CD4-positive, alpha-beta T cell treated with Interleukin-4 for 4 hours (primary cell): ENCODE data around the gene ESPL1.
"Not testable (repeated sequence)": the region's sequence is repeated elsewhere in the genome, so short reads cannot be mapped to it uniquely, and the experiment has no call there.

Experiments
- DNase-seq: peaks from one replicate; pipeline ENCODE4 v3.0.0-alpha.2; 2020

The ESPL1 gene

GRCh38 chr12:53306826-53307225 lies 38.7 kb downstream of the ESPL1 start:
- no peak for DNase-seq

DNA sequence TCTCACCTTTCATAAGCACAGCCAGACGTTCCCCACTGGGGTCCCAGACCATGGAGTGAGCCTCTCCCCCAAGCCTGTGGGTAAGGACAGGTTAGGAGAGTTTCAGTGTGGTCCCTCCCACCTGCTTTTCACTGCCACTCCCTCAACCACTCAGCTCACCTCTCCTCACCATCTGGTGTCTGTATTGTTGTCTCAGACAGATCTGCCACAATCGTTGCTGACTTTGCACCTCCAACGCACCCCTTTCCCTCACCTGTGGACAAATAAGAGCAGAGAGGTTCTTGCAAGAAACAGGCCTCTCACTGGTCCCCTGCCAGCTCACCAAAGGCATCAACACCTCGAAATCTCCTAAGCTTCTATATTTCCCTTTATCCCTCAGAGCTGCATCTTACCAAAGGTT lies 40.2 kb downstream of the ESPL1 start:
- DNase-seq: no peak

DNA sequence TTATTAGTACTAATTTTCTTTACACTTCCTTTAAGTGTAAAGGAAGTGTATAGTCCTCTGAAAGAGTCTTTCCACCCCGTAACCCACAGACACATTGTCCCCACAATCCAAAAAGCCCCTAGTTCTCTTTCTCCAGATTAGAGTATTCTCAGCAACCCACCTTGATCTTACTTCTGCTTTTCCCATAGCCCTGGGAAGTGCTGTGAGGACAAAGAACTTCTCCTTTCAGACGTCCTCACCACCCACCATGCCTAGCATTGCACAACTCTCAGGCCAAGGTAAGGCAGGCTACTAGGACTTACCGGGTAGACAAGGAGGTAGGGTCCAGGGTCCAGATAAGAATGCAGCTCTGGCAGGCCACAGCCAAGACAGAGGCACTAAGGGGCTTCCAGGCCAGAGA lies 45.9 kb downstream of the ESPL1 start:
- no peak for DNase-seq

DNA sequence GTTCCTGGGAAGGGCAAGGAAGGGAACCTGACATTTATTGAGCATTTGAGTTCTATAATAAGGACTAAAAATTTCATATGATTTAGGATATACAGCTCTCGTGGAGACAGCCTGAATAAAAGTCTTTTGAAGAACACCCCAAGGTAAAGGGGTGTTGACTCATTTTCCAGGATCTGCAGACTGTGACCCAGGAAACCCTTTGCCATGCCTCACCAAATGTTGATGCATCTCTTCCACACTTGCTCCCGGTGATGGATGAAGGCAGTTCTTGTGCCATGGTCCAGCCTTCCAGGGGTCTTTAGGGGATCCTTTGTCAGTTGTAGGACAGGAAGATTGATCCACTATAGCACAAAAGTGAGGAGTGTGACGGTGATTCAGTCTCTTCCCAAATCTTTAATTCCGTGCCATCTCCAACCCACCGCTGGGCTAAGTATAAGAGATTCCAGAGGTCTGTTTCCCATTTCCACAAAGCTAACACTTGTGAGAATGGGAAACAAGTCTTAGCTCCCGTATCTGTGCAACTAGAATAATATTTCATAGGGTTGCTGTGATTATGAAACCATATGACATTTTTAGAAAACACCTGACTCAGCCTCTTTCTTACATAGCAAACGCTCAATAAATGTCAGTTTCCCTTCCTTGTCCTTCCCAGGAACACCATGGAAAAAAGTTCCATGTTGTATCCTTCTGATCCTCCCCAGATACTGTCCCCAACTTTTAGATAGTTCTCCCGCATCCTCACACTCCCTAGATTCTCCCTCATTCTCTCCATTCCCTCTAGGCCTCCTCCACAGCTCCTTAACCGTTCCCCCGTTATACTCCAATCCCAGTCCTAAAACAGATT lies 52.5 kb downstream of the ESPL1 start:
- no peak for DNase-seq

DNA sequence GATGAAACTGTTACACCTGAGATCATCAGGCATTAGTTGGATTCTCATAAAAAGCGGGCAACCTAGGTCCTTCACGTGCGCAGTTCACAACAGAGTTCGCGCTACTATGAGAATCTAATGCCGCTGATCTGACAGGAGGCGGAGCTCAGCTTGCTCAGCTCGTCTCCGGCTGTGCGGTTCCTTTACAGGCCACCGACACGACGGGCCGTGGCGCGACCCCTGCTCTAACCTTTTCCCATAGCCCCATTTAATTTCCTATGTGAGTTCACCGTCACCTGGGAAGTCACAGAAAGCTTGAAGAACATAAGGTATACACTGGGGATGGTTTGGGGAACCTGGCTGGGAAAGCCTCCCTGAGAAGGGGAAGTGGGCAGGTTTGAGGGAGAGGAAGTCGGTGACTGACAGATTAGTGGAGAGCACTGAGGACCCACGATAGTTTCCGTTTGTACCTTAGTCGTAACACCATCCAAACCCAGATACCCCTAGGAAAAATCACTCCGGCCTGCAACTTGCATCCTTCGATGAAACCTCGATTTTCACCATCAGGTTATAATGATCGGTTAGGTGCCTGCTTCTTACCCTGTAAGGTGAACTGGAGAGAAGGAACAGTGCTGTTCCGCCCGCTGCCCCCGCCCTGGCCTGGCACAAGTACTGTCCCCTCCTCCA lies 56.1 kb downstream of the ESPL1 start:
- DNase-seq: peak; percentile 53

- peak; percentile 87 for DNase-seq
Observed at GRCh38 chr12:53324779-53325510, 56.8 kb downstream of the ESPL1 start.

DNA sequence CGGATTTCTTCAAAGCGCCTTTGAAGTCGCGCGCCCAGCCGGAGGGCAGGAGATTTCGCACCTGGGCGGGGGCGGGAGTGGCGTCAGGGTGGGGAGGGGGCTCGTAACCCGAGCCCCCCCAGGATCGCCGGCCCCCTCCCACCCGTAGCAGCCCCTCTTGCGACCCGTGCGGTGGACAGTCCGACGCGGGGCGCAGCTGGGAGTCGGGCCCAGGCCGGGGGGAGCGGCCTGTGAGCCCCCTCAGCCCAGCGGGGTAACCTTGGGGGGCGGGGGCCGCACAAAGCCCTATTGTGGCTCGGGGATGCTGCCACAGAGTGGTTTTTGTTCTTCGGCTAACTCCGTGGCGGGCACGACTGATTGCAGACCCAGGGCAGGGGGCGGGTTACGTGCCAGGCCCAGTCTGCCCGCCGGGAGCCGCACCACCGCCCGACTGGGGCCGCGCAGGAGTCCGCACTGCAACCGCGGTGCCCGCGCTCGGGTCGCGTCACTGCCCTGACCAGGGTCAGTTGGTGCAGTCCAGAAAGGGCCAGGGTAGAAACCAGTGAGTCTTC lies 57.5 kb downstream of the ESPL1 start:
- no peak for DNase-seq

DNA sequence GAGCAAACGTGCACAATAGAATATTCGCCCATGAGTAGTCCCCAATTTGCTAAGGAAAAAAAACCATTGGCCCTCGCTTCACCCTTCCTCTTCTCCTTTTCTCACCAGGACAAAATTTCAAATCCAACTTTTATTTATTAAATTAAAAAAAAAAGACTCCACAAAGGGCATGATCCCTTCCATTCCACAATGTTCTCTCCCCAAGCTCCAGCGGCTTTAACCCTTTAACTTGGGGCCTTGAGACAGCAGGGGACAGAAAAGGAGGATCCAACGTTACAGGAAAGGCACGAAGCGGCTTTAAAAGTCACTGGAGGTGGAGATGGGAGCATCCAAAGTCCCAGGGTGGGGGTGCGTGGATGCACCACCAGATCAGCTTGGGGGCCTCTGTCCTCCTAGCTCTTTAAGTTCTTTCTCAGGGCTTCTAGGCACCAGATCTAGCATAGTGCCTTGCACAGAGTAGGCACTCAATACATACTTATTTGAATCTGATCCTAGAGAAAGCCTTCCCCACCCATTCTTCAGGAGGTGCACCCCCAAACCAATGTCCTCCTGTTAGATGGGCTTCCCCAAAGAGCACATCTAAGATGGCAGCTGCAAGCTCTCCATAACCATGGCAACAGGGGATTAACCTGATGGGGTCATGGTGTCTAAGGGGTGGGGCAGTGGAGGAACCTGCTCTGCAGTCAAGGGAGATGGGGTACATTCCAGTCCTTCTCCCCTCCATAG lies 58.5 kb downstream of the ESPL1 start:
- no peak for DNase-seq

DNA sequence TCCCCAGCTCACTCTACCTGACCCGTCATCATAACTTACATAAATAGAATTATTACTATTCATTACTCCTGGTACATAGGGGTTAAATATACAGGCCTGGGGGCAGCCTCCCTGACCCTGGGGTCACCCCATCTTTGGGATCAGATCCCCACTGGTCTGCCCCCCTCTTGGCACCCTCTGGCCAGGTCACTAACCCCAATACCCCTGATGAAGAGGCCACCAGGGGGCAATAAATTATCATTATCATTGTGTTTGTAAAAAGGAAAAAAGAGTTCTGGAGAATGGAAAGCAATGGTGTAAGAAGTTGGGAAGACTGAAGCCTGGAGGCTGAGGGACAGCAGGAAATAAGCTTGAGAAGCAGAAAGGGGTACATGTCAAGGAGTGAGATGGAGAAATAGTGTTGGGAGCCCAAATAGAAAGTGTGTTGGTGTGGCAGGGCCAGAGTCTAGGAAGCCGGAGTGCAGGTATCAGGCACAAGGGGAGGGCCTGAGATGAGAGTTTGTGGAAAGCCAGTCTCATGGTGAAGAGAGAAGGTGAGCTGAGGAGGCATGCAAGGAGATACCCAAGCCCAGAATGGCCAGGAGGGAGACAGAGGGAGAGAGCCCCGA lies 59.4 kb downstream of the ESPL1 start:
- peak; percentile 13 for DNase-seq

DNA sequence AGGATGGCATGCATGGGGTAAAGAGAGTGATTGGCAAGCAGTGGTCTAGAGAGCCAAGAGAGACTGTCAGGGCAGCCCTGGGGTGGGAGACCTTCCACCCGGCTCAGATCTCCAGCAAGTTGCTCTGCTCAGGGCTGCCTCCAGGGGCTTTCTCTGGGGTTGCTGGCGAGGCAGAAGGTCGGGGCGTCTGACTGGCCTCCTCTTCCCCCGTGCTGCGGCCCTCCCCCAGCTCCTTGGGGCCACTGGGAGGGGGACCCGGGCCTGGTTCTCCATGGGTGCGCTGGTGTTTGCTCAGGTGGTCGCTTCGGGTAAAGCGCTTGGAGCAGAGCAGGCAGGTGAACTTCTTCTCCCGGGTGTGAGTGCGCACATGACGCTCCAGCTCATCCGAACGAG lies 59.9 kb downstream of the ESPL1 start:
- DNase-seq: no peak

DNA sequence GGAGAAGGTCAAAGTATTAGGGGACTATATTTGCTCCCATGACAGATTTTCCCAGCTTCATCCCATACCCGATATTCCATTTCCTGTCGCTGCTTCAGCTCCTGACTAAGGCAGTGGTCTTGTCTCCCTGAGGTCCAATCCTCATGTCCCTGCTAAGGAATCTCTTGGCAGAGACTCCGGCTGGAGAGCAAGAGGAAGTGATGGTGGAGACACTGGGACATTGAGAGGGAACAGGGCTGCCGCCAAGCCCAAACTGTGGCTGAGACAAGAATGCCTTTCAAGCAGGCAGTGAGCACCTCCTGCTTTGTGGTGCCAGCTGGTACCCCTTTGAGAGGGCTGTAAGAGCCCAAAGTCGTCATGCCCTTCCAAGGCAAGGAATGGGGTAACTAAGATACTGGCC lies 62.6 kb downstream of the ESPL1 start:
- DNase-seq: no peak

- not testable (repeated sequence) for DNase-seq
Observed at GRCh38 chr12:53332339-53332738, 64.2 kb downstream of the ESPL1 start.

- DNase-seq: no peak
Observed at GRCh38 chr12:53332744-53333143, 64.6 kb downstream of the ESPL1 start.

DNA sequence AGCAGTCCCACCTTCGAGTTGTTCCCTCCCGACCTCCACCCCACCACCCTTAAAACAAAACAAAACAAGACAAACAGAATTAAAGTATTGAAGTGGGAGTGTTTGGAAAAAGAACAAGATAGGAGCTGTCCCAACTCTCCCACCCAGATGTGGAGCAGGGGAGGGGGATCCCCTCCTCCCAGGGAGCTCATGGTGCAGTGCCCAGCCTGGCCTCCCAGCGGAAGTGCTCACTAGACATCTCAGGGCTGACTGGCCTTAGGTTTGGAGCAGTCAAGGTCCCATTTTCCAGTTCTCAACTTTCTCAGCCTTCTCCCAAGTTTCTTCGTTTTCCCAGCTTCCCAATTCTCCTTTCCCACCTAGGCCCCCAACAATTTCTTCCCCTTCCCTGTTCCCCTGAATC lies 65.2 kb downstream of the ESPL1 start:
- no peak for DNase-seq

GRCh38 chr12:53333845-53334244 lies 65.7 kb downstream of the ESPL1 start:
- no peak for DNase-seq

GRCh38 chr12:53334822-53335221 lies 66.7 kb downstream of the ESPL1 start:
- no peak for DNase-seq

GRCh38 chr12:53336181-53336681 lies 68.1 kb downstream of the ESPL1 start, which contains the start of gene SP7:
TSS of gene SP7 (minus strand) at chr12:53336354. CDS start at chr12:53335646, 708 bp downstream.
- no peak for DNase-seq

DNA sequence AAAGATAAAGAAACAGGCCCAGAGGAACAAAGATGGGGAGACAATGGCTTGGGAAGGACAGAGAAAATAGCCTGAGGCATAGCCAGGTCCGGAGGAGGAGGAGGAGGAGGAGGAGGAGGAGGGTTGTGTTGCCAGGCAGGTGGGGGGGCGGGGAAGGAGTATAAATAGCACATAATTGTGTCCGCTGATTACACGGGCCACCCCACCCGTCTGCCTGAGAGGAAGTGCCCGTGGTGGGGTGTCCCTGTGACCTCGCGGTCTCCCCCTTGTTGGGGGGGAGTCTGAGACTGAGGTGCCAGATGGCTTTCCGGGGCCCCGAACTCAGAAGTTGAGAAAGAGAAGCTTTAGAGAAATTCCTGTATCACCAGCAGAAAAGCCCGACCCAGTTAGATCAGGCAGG lies 69.9 kb downstream of the ESPL1 start:
- no peak for DNase-seq

DNA sequence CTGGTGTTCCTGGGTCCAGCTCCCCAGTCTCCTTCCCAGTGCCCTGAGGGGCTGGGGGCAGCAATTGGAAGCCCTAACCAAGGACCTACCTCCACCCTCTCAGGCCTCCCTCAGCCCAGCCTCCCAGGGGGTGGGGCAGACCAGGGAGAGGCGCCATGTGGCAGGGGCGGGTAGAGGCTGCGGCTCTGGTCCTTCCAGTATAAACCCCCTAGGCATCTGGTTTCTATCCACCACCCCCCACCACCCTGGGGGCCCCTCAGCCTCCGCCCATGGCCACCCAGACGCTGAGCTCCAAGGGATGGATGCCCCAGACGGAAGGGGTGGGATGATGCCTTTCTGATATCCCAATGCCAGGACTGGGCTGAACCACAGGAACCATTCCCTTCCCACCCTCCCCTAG lies 70.8 kb downstream of the ESPL1 start:
- no peak for DNase-seq

- DNase-seq: no peak
Observed at GRCh38 chr12:53340398-53340797, 72.3 kb downstream of the ESPL1 start.
